NT2/D1 (cell line): Measurements from ENCODE around the gene SLC39A5.
"Not testable (repeated sequence)": the region's sequence is repeated elsewhere in the genome, so short reads cannot be mapped to it uniquely, and the experiment has no call there.

Source experiments
- SUZ12 ChIP-seq: IDR thresholded peaks from 2 replicates; pipeline ENCODE4 v1.6.1; 2011; ENCODE audit not compliant: insufficient read length, insufficient read depth; ENCODE audit errors: extremely low read depth
- YY1 ChIP-seq: IDR thresholded peaks from 2 replicates; pipeline ENCODE4 v1.6.1; 2011; ENCODE audit not compliant: insufficient read length, insufficient read depth
- ZNF274 ChIP-seq: IDR thresholded peaks from 2 replicates; pipeline ENCODE4 v1.6.1; 2011; ENCODE audit warnings: mild to moderate bottlenecking, low read depth, low read length

DNA sequence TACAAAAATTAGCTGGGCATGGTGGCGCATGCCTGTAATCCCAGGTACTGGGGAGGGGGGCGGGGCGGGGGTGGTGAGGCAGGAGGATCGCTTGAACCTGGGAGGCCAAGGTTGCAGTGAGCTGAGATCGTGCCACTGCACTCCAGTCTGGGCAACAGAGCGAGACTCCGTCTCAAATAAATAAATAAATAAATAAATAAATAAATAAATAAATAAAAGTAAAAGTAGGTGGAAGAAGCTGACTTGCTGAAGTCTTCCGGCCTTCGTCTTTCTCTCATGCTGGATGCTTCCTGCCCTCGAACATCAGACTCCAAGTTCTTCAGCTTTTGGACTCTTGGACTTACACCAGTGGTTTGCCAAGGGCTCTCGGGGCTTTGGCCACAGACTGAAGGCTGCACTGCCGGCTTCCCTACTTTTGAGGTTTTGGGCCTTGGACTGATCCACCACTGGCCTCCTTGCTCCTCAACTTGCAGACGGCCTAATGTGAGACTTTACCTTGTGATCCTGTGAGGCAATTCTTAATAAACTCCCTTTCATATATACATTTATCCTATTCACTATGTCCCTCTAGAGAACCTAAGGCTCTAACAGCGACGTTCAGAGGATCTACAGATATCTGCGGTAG lies 36.3 kb downstream of the SLC39A5 start:
- TF ChIP-seq YY1, ZNF274, SUZ12: not testable (repeated sequence)
